Heart left ventricle (tissue), 13 donors: ENCODE measurements around the gene ADGRG1.

Experiments
- POLR2A ChIP-seq, 2 donors: fragments of 450-650 bp; IDR thresholded peaks; one replicate each; pipeline ENCODE4 v1.6.1; 2017; ENCODE audit warnings: antibody characterized with exemption in 2 of 2, mild to moderate bottlenecking in 2 of 2, moderate library complexity in 2 of 2
- TF ChIP-seq, protein P1 (sequence below), 12 donors: fragments of 200-600 bp; sonication (generic) in 4 of 12; IDR thresholded peaks; one replicate each; pipeline versions ENCODE4 v1.5.0 to v1.8.0; 2018 to 2022; ENCODE audit warnings: antibody characterized with exemption in 12 of 12, mild to moderate bottlenecking in 5 of 12
- donor health status: ischemic (EF 13 %, LVEDD 7.1; RV severe dilation, severe dysfunction).
- donor health status: DM: no; HTN: yes; CAD: no.
- donor health status: DM: no; HTN: no; CAD: no.
- donor health status: ischemic (EF 25% LVEDD 6.9; RV normal size, moderate dysfunction).
- donor health status: ischemic (EF 25% LVEDD 5.7; RV mildly dilated, moderate dysfunction).
- donor health status: ischemic (EF 35%, LVEDD 5.7; RV mildly dilated, moderate dysfunction).
- donor health status: nonischemic (EF 11% LVEDD 7.7; RV severe dilation, severe dysfunction).
- donor health status: DM: yes; HTN: yes; CAD: no.
- donor health status: PGD.
- donor health status: ischemic (EF 29% LVEDD 5.4; RV normal size, mild dysfunction).
- donor health status: nonischemic (EF 23%, LVEDD 6.1; RV moderate dilation, normal function).

DNA sequence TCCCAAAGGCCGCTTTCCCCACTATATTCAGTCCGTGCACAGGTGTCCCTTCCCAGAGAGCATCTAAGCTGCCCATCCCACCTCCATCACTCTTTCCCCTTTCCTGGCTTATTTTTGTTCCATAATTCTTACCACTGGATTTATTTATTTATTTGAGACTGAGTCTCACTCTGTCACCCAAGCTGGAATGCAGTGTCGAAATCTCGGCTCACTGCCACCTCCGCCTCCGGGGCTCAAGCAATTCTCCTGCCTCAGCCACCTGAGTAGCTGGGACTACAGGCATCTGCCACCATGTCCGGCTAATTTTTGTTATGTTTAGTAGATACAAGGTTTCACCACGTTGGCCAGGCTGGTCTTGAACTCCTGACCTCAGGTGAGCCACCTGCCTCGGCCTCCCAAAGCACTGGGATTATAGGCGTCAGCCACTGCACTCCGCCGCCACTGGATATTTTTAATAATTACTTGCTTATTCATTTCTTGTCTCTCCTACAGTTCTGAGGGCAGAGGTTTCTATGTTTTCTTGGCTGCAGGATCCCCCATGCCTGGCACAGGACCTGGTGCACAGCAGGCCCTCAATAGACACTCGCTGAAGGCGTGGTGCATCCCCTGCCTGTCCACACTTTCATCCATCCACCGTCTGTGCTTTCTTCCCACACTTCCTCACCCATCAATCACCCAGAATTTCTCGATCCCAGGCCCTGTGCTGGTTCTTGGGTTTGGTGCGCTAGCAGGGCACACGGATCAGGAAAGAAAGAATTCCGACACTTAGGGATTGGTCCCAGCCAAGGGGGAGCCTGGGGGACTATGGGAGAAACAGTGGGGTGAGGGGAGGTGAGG lies 9.9 kb upstream of the ADGRG1 start:
- TF ChIP-seq, protein P1, sequence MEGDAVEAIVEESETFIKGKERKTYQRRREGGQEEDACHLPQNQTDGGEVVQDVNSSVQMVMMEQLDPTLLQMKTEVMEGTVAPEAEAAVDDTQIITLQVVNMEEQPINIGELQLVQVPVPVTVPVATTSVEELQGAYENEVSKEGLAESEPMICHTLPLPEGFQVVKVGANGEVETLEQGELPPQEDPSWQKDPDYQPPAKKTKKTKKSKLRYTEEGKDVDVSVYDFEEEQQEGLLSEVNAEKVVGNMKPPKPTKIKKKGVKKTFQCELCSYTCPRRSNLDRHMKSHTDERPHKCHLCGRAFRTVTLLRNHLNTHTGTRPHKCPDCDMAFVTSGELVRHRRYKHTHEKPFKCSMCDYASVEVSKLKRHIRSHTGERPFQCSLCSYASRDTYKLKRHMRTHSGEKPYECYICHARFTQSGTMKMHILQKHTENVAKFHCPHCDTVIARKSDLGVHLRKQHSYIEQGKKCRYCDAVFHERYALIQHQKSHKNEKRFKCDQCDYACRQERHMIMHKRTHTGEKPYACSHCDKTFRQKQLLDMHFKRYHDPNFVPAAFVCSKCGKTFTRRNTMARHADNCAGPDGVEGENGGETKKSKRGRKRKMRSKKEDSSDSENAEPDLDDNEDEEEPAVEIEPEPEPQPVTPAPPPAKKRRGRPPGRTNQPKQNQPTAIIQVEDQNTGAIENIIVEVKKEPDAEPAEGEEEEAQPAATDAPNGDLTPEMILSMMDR (IDR thresholded peaks at IDR 0.05) = no peak
- no peak for TF ChIP-seq POLR2A (IDR thresholded peaks at IDR 0.05)
